ENCODE data around the gene TAGLN2. TPM values are rescaled to one million over a fixed set of nuclear protein-coding genes. Genes with fewer than 3 reads are reported as not detected.

The TAGLN2 gene
- total and polyA plus RNA-seq, 5 donors from 2014 or later, result 503 to 1,055 (median 860) TPM

GRCh38 chr1:159953536-159954515 is 28.5 kb upstream of the TAGLN2 start, which contains the start of gene SLAMF9:
Gene SLAMF9, minus strand, starts transcription at chr1:159954237. Its CDS starts 100 bp downstream, at chr1:159954137.
- peaks cover 2% of the 10 kb centered on the region for H3K27me3 ChIP-seq (ENCODE audit: control insufficient read depth, insufficient read depth, low read length)
- Mint-ChIP-seq H3K4me3 (no peak within 1 kb of the TSS), H3K4me1 (no peaks in the 10 kb centered on the region), H3K36me3 (peaks cover 3% of the 10 kb centered on the region), H3K27me3 (peaks cover 43% of the 10 kb centered on the region), H3K27ac (no peak within 1 kb of the TSS), H3K9me3 (peaks cover 0 to 2% (median 0%) of the 10 kb centered on the region in 7 donors)
- no peak for DNase-seq
- H3K9me3 ChIP-seq (ENCODE audit: control insufficient read depth in 2 of 2, low read length in 2 of 2), result no peaks in the 10 kb centered on the region
- no peak for ATAC-seq (ENCODE audit: low read depth in 2 of 2)
- no peak within 1 kb of the TSS for H3K4me3 ChIP-seq (ENCODE audit: low read depth, low read length)
- no peaks in the 10 kb centered on the region for H3K36me3 ChIP-seq (ENCODE audit: control insufficient read depth, insufficient read depth, low read length)
- H3K4me1 ChIP-seq (ENCODE audit: control insufficient read depth, insufficient read depth, low read length, poor library complexity, severe bottlenecking), result no peaks in the 10 kb centered on the region
- no peak within 1 kb of the TSS for H3K27ac ChIP-seq (ENCODE audit: insufficient read depth, low read length, poor library complexity, severe bottlenecking)

GRCh38 chr1:159952932-159953331 is 27.6 kb upstream of the TAGLN2 start:
- H3K36me3 ChIP-seq (ENCODE audit: control insufficient read depth, insufficient read depth, low read length), result no peaks in the 10 kb centered on the region
- Mint-ChIP-seq H3K27ac (no peak overlapping the region), H3K4me3 (no peak overlapping the region), H3K36me3 (peaks cover 3% of the 10 kb centered on the region), H3K27me3 (peaks cover 49% of the 10 kb centered on the region), H3K4me1 (no peaks in the 10 kb centered on the region), H3K9me3 (peaks cover 0 to 2% (median 0%) of the 10 kb centered on the region in 7 donors)
- H3K4me3 ChIP-seq (ENCODE audit: low read depth, low read length), result no peak overlapping the region
- H3K27ac ChIP-seq (ENCODE audit: insufficient read depth, low read length, poor library complexity, severe bottlenecking), result no peak overlapping the region
- H3K9me3 ChIP-seq (ENCODE audit: control insufficient read depth in 2 of 2, low read length in 2 of 2), result no peaks in the 10 kb centered on the region
- DNase-seq (no peak), ATAC-seq (ENCODE audit: low read depth in 2 of 2) (no peak)
- H3K27me3 ChIP-seq (ENCODE audit: control insufficient read depth, insufficient read depth, low read length), result peaks cover 2% of the 10 kb centered on the region
- H3K4me1 ChIP-seq (ENCODE audit: control insufficient read depth, insufficient read depth, low read length, poor library complexity, severe bottlenecking), result no peaks in the 10 kb centered on the region

- Histone ChIP-seq H3K27me3 (ENCODE audit: control insufficient read depth, insufficient read depth, low read length) (peaks cover 8% of the 10 kb centered on the region), H3K9me3 (ENCODE audit: control insufficient read depth in 2 of 2, low read length in 2 of 2) (no peaks in the 10 kb centered on the region), H3K4me3 (ENCODE audit: low read depth, low read length) (no peak overlapping the region), H3K27ac (ENCODE audit: insufficient read depth, low read length, poor library complexity, severe bottlenecking) (no peak overlapping the region), H3K36me3 (ENCODE audit: control insufficient read depth, insufficient read depth, low read length) (no peaks in the 10 kb centered on the region), H3K4me1 (ENCODE audit: control insufficient read depth, insufficient read depth, low read length, poor library complexity, severe bottlenecking) (no peaks in the 10 kb centered on the region)
- ATAC-seq (ENCODE audit: low read depth in 2 of 2), result no peak
- no peak overlapping the region for H3K27ac Mint-ChIP-seq
- no peak for DNase-seq
- H3K36me3 Mint-ChIP-seq, result peaks cover 3% of the 10 kb centered on the region
- peaks cover 41% of the 10 kb centered on the region for H3K27me3 Mint-ChIP-seq
- H3K9me3 Mint-ChIP-seq, result peaks cover 0 to 4% (median 0%) of the 10 kb centered on the region in 7 donors
- H3K4me1 Mint-ChIP-seq, result no peaks in the 10 kb centered on the region
- H3K4me3 Mint-ChIP-seq, result no peak overlapping the region
Observed at GRCh38 chr1:159951551-159951950, 26.2 kb upstream of the TAGLN2 start.

- H3K4me1 Mint-ChIP-seq, result peaks cover 0 to 3% (median 0%) of the 10 kb centered on the region in 4 donors
- no peak overlapping the region for H3K4me3 Mint-ChIP-seq
- Histone ChIP-seq H3K27ac (ENCODE audit: insufficient read depth, low read length, poor library complexity, severe bottlenecking) (no peak overlapping the region), H3K27me3 (ENCODE audit: control insufficient read depth, insufficient read depth, low read length) (peaks cover 12% of the 10 kb centered on the region), H3K4me1 (ENCODE audit: control insufficient read depth, insufficient read depth, low read length, poor library complexity, severe bottlenecking) (no peaks in the 10 kb centered on the region), H3K36me3 (ENCODE audit: control insufficient read depth, insufficient read depth, low read length) (no peaks in the 10 kb centered on the region), H3K9me3 (ENCODE audit: control insufficient read depth in 2 of 2, low read length in 2 of 2) (no peaks in the 10 kb centered on the region), H3K4me3 (ENCODE audit: low read depth, low read length) (no peak overlapping the region)
- ATAC-seq (ENCODE audit: low read depth in 2 of 2) (no peak), DNase-seq (no peak)
- H3K27me3 Mint-ChIP-seq, result peaks cover 46% of the 10 kb centered on the region
- H3K36me3 Mint-ChIP-seq, result peaks cover 3% of the 10 kb centered on the region
- H3K27ac Mint-ChIP-seq, result no peak overlapping the region
- H3K9me3 Mint-ChIP-seq, result peaks cover 0 to 4% (median 0%) of the 10 kb centered on the region in 7 donors
Observed at GRCh38 chr1:159951016-159951415, 25.7 kb upstream of the TAGLN2 start.

GRCh38 chr1:159949981-159950381 is 24.7 kb upstream of the TAGLN2 start:
- Mint-ChIP-seq H3K27ac (no peak overlapping the region), H3K4me1 (peaks cover 0 to 12% (median 0%) of the 10 kb centered on the region in 4 donors), H3K27me3 (peaks cover 48% of the 10 kb centered on the region), H3K36me3 (no peaks in the 10 kb centered on the region), H3K9me3 (peaks cover 0 to 4% (median 0%) of the 10 kb centered on the region in 7 donors), H3K4me3 (no peak overlapping the region)
- H3K27ac ChIP-seq (ENCODE audit: insufficient read depth, low read length, poor library complexity, severe bottlenecking), result no peak overlapping the region
- H3K4me1 ChIP-seq (ENCODE audit: control insufficient read depth, insufficient read depth, low read length, poor library complexity, severe bottlenecking), result peaks cover 6% of the 10 kb centered on the region
- H3K4me3 ChIP-seq (ENCODE audit: low read depth, low read length), result no peak overlapping the region
- H3K36me3 ChIP-seq (ENCODE audit: control insufficient read depth, insufficient read depth, low read length), result no peaks in the 10 kb centered on the region
- H3K27me3 ChIP-seq (ENCODE audit: control insufficient read depth, insufficient read depth, low read length), result peaks cover 15% of the 10 kb centered on the region
- no peak for ATAC-seq (ENCODE audit: low read depth in 2 of 2)
- H3K9me3 ChIP-seq (ENCODE audit: control insufficient read depth in 2 of 2, low read length in 2 of 2), result no peaks in the 10 kb centered on the region
- DNase-seq, result no peak

- Histone ChIP-seq H3K27me3 (ENCODE audit: control insufficient read depth, insufficient read depth, low read length) (peaks cover 20% of the 10 kb centered on the region), H3K36me3 (ENCODE audit: control insufficient read depth, insufficient read depth, low read length) (no peaks in the 10 kb centered on the region), H3K9me3 (ENCODE audit: control insufficient read depth in 2 of 2, low read length in 2 of 2) (no peaks in the 10 kb centered on the region), H3K4me1 (ENCODE audit: control insufficient read depth, insufficient read depth, low read length, poor library complexity, severe bottlenecking) (peaks cover 8% of the 10 kb centered on the region), H3K4me3 (ENCODE audit: low read depth, low read length) (no peak overlapping the region), H3K27ac (ENCODE audit: insufficient read depth, low read length, poor library complexity, severe bottlenecking) (no peak overlapping the region)
- Mint-ChIP-seq H3K4me1 (peaks cover 0 to 15% (median 0%) of the 10 kb centered on the region in 4 donors), H3K27me3 (peaks cover 50% of the 10 kb centered on the region), H3K27ac (no peak overlapping the region), H3K4me3 (no peak overlapping the region), H3K36me3 (no peaks in the 10 kb centered on the region), H3K9me3 (peaks cover 0 to 4% (median 0%) of the 10 kb centered on the region in 7 donors)
- no peak for ATAC-seq (ENCODE audit: low read depth in 2 of 2)
- no peak for DNase-seq
Observed at GRCh38 chr1:159949123-159949522, 23.8 kb upstream of the TAGLN2 start.

GRCh38 chr1:159947942-159948341 is 22.6 kb upstream of the TAGLN2 start:
- no peak overlapping the region for H3K27ac ChIP-seq (ENCODE audit: insufficient read depth, low read length, poor library complexity, severe bottlenecking)
- H3K9me3 ChIP-seq (ENCODE audit: control insufficient read depth in 2 of 2, low read length in 2 of 2), result no peaks in the 10 kb centered on the region
- H3K4me3 ChIP-seq (ENCODE audit: low read depth, low read length), result no peak overlapping the region
- no peak overlapping the region for H3K4me3 Mint-ChIP-seq
- H3K4me1 Mint-ChIP-seq, result peaks cover 0 to 15% (median 0%) of the 10 kb centered on the region in 4 donors
- H3K27me3 Mint-ChIP-seq, result peaks cover 53% of the 10 kb centered on the region
- ATAC-seq (ENCODE audit: low read depth in 2 of 2) (no peak), DNase-seq (no peak)
- H3K9me3 Mint-ChIP-seq, result peaks cover 0 to 3% (median 0%) of the 10 kb centered on the region in 7 donors
- H3K36me3 Mint-ChIP-seq, result no peaks in the 10 kb centered on the region
- H3K27me3 ChIP-seq (ENCODE audit: control insufficient read depth, insufficient read depth, low read length), result peaks cover 20% of the 10 kb centered on the region
- no peaks in the 10 kb centered on the region for H3K36me3 ChIP-seq (ENCODE audit: control insufficient read depth, insufficient read depth, low read length)
- H3K4me1 ChIP-seq (ENCODE audit: control insufficient read depth, insufficient read depth, low read length, poor library complexity, severe bottlenecking), result peaks cover 8% of the 10 kb centered on the region
- no peak overlapping the region for H3K27ac Mint-ChIP-seq
